ENCODE measurements around the gene STK31.
"Not testable (repeated sequence)": the region's sequence is repeated elsewhere in the genome, so short reads cannot be mapped to it uniquely, and the experiment has no call there.

STK31 gene

DNA sequence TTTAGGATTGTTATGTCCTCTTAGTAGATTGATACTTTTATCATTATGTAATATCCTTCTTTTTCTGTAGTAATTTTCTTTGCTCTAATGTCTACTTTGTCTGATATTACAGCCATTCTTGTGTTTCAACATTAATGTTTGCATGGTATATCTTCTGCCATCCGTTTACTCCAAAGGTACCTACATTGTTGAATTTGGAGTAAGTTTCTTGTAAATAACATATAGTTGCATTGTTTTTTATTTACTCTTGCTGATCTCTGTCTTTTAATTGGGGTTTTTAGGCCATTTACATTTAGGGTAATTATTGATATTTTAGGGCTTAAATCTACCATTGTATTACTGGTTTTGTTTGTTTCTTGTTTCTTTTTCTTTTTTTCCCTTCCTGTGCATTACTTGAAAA, 100.1 kb downstream of the STK31 start:
- ATAC-seq = no peak

DNA sequence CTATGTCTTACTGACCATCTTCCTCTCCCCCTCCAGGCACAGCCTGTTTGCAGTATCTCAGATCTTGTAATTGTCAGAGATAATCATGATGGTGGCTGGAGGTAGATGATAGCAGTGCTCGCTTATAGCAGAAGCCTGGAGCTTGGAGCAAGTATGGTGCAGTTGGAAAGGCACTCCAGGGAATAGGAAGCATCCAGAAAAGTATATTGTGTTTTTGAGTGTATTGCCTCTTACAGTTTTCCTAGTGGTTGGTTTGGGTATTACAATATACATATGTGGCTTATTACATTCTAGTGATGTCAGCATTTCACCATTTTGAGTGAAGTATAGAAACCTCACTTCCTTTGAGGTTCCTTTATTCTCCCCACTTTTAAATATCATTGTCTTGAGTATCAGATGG, 101.5 kb downstream of the STK31 start:
- ATAC-seq = no peak

DNA sequence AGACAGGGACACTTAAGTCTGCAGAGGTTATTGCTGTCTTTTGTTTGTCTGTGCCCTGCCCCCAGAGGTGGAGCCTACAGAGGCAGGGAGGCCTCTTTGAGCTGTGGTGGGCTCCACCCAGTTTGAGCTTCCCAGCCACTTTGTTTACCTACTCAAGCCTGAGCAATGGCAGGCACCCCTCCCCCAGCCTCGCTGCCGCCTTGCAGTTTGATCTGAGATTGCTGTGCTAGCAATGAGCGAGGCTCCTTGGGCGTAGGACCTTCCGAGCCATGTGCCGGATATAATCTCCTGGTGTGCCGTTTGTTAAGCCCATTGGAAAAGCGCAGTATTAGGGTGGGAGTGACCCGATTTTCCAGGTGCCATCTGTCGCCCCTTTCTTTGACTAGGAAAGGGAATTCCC, 118.1 kb downstream of the STK31 start:
- not testable (repeated sequence) for ATAC-seq

DNA sequence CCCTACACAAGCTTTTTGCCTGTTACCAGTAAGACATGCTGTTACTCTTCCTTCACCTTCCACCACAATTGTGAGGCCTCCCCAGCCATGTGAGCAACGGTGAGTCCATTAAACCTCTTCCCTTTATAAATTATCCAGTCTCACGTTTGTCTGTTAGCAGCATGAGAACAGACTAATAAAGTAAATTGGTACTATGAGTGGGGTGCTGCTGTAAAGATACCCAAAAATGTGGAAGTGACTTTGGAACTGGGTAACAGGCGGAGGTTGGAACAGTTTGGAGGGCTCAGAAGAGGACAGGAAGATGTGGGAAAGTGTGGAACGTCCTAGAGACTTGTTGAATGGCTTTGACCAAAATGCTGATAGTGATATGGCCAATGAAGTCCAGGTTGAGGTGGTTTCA, 122.7 kb downstream of the STK31 start:
- ATAC-seq = not testable (repeated sequence)

DNA sequence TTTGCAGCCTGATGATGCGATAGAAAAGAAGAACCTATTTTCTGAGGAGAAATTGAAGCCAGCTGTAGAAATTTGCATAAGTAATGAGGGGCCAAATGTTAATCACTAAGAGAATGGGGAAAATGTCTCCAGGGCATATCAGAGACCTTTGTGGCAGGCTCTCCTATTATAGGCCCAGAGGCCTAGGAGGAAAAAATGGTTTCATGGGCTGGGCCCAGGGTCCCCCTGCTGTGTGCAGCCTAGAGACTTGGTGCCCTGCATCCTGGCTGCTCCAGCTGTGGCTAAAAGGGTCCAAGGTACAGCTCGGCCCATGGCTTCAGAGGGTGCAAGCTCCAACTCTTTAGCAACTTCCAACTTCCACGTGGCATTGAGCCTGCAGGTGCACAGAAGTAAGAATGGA, 123.4 kb downstream of the STK31 start:
- ATAC-seq = no peak

DNA sequence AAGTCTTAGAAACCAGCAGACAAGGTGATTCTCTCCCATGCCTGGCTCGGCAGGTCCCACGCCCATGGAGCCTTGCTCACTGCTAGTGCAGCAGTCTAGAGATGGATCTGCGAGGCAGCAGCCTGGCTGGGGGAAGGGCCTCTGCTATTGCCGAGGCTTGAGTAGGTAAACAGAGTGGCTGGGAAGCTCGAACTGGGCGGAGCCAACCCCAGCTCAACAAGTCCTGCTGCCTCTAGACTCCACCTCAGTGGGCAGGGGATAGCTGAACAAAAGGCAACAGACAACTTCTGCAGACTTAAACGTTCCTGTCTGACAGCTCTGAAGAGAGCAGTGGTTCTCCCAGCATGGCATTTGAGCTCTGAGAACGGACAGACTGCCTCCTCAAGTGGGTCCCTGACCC, 134.8 kb downstream of the STK31 start:
- ATAC-seq = not testable (repeated sequence)

DNA sequence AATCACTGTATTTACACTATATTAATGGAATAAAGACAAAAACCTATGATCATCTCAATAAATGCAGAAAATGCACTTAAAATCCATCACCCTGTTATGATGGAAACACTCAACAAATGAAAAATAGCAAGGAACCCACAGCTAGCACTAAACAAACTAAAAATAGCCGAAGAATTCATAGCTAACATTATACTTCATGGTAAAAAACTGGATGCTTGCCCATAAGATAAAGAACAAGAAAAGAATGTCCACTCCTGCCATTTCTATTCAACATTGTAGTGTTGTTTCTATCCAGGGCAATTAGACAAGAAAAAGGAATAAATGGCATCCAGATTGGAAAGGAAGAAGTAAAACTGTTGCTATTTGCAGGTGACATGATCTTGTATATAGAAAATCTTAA, 142.1 kb downstream of the STK31 start:
- ATAC-seq = no peak

DNA sequence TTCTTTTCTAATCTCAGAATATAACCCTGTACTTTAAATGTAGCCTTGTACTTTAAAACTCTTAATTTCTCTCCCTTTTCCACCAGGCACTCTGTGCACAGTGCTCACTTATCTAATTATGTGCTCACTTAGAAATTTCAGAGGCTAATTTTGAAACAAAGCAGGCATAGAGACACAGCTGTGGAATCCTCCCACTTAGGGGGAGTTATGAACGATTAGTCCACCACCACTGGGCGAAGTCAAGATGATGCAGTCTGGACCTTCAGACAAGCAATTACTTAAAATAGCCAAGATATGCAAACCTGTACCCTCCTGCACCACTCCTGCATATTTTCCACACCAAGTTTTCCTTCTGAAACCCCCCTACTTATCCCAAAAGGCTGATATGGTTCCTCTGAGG, 143.0 kb downstream of the STK31 start:
- ATAC-seq = no peak

DNA sequence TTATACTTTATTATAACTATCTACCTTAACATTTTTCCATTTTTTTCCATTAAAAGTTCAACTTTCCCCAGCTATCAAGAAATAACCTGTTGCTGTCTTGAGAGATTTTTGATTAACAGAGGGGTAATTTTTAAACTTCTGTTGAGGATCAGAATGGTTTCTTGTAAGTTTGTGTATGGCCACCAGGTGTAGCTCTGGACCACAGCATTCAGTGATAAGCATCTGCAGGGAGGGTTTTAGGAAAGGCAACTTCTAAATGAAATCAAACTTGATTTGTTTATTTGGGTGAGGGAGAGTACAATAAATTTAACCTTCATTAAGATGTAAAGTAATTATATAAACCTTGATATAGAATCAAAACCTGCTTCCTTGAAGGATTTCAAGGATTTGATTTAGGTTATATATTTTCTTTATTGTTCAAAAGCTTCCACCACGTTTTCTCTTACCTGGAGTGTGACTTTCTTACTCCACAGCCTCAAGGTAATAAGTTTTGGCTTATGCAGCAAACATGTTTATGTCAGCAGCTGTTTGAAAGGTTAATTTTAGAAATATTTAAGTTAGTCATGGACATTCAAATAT, 153.3 kb downstream of the STK31 start:
- no peak for ATAC-seq

DNA sequence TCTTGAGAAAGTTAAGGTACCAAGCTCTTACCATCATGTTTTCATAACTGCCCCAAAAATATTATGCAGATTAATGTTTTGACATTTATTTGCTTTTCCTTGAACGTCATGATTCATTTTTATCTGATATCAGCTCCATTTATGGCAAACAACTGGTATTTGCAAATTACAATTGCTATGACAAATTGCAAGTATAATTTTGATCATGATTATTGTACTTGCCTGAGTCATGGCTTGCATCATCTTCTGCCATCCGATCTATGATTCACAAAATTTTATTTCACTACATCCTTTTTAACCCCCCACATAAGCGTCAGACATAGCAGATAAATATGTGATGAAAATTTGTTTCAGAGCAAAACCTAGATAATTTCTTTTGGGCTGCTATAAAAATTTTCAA, 155.0 kb downstream of the STK31 start:
- no peak for ATAC-seq

DNA sequence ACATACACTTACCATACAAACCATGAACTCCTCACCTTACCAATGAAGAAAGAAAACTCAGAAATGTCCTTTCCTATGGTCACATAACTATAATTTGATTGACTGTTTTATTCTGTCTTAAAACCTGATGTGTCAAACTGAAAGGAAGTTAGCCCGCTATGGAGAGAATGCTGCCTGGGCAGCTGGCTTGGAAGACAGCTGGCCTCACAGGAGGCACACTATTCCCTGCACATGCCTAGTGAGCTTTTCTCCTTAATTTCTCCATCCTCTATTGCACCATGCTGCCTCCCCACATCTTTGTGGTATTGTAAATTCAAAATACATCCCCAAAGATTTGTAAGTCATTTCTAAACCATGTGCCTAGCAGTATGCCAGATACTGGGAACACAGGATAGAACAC, 163.3 kb downstream of the STK31 start:
- no peak for ATAC-seq

DNA sequence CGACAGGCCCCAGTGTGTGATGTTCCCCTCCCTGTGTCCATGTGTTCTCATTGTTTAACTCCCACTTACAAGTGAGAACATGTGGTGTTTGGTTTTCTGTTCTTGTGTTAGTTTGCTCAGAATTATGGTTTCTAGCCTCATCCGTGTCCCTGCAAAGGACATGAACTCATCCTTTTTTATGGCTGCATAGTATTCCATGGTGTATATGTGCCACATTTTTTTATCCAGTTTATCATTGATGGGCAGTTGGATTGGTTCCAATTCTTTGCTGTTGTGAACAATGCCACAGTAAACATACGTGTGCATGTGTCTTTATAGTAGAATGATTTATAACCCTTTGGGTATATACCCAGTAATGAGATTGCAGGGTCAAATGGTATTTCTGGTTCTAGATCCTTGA, 166.5 kb downstream of the STK31 start:
- not testable (repeated sequence) for ATAC-seq

All from activated CD4-positive, CD25-positive, alpha-beta regulatory T cell treated with anti-CD3 and anti-CD28 coated beads, Interleukin-2, amount 50 U/mL, for 24 hours (primary cell).